Suppressor macrophage treated with lipopolysaccharide for 1 hour (primary cell): ENCODE measurements around the gene CHD3.

ENCODE experiments used
- DNase-seq, 3 donors: peaks; one replicate each; pipeline ENCODE4 v3.0.0-alpha.2; 2020 to 2022

Gene CHD3

DNA sequence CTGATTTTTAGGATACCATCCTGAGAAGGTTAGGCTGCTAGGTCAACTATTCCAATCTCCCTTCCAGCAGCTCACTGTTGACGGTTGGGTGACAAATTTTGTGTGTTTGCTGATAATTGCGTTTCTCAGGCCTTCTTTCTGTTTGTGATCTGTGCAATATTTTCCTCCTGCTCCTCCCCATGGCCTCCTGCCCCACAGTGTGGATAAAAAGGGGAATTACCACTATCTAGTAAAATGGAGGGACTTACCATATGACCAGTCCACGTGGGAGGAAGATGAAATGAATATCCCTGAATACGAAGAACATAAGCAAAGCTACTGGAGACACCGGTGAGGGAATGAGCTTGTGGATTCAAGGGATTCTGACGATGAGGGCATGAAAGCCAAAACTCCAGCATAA, 9.2 kb downstream of the CHD3 start:
- DNase-seq, result peak; percentile 84 to 92 (median 89)

DNA sequence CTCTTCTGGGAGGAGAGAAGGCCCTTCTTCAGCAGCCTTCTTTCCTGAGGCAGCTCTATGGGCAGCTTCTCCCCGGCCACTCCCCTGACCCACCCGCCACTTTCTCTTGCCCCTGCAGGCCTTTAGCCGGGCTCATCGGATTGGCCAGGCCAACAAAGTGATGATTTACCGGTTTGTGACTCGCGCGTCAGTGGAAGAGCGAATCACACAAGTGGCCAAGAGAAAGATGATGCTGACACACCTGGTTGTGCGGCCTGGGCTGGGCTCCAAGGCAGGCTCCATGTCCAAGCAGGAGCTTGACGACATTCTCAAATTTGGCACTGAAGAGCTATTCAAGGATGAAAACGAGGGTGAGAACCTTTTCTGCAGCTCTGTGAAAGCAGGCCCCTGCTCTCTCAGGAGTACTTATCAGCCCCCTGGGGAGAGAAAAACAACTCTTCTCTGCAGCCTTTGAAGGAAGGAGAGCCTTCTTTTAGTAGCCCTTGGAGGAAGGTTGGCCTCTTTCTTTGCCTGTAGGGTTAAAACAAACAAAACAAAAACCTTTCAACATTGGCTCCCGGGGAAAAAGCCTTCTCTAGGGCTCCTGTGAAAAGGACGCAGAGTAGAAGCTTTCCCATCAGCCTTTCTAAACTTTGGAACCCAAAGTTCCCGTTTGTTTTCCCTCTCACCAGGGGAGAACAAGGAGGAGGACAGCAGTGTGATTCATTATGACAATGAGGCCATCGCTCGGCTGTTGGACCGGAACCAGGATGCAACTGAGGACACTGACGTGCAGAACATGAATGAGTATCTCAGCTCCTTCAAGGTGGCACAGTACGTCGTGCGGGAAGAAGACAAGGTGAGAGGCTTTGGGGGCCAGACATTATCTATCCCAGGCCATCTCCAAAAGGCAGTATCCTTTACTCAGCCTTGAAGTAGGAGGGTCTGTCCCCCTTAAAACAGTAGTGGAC, 14.8 kb downstream of the CHD3 start:
- no peak for DNase-seq

DNA sequence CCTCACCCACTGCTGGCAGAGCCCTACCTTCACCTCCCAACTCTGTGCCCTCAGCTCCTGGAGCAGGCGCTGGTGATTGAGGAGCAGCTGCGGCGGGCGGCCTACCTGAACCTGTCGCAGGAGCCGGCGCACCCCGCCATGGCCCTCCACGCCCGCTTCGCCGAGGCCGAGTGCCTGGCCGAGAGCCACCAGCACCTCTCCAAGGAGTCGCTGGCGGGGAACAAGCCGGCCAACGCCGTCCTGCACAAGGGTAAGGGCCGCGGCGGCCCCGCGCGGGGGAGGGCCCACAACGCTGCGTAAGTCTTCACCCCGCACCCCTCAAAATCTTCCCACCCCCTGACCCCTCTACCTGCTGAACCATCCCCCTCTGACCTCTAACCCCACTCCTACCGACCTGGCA, 20.5 kb downstream of the CHD3 start:
- no peak for DNase-seq

DNA sequence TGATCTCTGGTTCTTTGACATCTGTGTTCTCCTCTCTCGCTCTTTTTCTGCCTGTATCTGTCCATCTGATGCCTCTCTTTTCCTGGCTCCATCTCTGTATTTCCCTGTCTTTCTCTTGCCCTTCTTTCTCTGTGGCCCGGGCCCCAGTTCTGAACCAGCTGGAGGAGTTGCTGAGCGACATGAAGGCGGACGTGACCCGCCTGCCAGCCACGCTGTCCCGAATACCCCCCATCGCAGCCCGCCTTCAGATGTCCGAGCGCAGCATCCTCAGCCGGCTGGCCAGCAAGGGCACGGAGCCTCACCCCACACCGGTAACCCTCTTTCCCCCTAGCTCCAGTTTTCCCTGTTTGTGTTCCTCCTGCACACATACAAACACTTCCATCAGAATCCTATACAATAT, 21.7 kb downstream of the CHD3 start:
- DNase-seq, result no peak

DNA sequence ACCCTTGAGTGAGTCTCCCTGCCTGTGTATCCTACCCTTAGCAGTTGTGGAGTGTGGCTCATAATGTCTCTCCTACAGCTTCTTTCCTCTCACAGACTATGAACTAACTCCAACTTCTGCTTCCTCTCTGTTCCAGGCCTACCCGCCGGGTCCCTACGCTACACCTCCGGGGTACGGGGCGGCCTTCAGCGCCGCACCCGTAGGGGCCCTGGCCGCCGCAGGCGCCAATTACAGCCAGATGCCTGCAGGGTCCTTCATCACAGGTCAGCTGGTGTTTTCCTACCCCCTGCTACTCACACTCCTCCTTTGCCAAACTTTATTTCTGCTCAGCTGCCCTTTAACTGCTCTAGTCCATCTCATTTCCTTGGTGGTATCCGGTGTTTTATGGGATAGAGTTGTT, 22.1 kb downstream of the CHD3 start:
- peak in 1 of 3 donors; percentile 38 for DNase-seq

DNA sequence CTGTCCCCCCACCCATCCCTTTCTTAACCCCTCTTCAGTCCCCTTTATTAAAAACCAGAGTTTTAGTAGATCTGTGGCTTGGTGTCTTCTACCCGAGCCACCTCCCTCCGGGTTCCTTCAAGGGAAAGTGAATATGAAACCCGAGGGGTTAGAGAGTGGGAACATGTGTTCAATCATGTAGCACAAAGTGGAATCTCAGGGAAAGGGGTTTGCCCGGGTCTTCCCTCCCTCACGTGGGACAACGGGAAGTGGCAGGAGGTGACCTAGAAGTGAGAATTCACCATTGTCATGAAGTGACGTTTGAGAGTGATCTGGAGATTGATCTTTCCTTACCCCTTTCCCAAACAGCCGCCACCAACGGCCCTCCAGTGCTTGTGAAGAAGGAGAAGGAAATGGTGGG, 22.5 kb downstream of the CHD3 start:
- DNase-seq, result peak; percentile 51 to 78 (median 76)

DNA sequence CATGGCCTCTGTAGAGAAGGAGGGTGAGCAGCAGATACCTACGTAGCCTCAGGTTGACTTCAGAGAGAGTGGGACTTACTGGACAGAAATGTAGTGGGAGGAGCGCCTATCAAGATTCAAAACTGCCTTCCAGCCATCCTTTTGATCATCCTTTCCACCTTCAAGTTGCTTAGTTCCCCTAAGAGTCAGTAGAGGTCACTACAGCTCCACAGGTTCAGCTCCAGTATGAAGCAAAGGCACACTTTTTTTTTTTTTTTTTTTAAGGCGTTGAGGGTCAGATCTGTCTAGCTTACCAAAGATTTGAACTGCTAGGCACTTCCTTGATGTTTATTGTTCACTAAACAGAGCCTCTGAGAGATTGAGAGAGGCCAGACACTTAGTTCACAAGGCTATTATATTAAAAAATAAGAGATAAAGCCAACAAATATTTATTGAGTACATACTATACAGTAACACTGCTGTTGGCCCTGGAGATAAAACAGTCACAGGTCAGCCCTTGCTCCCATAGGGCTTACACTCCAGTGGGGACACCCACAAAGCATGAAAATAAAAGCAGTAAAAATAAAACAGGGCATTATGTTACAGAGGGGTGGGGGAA, 24.4 kb downstream of the CHD3 start:
- DNase-seq, result peak; percentile 80 to 87 (median 87)

DNA sequence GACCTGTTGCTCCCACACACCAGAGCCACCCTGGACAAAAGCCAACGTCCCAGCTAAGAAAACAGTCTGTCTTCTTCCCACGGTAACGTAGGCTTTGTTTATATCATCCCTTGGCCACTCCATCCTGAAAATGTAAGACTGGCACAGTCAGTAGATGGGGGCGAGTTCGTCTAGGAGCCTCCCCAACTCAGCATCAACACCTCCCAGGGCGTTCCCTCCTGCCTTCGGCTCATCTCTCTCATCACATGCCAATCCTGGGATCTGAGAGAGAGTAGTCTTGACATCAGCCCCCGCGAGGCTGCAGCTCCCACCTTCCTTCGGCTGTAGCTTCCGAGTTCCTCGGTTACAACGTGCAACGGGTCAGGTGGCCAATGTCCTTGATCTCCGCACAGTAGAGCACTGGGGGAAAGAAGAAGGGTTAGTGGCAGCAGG, 26.6 kb downstream of the CHD3 start:
- DNase-seq, result peak in 2 of 3 donors; percentile 20 to 34

DNA sequence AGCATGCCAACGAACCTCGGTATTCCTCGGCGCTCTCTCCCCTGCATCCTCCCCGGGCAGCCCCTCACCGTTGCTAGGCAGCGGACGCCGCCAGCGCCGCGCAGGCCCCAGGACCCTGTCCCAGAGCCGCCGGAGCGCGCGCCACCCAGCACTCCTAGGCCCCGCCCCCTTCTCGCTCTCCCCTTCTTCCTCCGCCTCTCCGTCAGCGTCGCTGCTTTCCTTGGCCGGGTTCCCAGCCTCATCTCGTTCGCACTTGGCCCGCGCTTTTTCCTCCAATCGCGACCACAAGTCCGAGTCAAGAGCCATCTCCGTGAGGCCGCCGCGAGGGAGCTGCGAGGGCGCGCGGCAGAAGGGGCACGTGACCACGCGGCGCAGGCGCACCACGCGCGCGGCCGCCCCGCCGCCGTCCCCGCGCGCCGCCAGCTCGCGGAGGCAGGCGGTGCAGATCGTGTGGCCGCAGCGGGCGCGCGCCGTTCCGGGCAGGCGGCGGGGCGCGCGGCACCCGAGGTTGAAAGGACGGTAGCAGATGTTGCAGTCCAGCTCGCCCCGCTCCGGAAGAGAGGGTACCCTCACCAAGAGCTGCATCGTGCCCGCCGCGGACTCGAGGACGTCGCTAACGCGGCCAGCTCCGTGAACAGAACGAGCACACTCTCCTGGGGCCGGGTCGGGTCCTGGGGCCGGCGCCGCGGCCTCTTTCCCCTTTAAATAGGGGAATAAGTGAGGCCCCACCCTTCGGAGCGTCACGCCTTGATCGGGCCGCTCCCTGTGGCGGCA, 27.2 kb downstream of the CHD3 start, which contains the start of gene RNF227:
Gene RNF227, minus strand, starts transcription at position 679 of the 774 bp plus-strand sequence. Its CDS starts 94 bp downstream, at position 585.
- DNase-seq, result peak; percentile 79 to 94 (median 89)

DNA sequence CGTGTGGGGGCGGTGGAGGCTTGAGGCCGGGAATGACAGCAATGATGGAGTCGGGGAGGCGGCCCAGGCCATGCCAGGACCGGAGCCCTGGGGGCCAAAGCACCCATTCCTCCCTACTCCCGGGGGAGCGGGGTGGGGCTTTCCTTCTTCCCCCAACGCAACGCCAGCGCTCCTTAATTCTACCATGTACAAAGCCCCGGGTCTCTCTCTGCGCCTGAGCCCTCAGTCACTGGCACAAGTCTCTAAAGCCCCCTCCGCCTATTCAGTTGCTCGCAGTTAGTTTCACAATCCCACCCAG, 27.7 kb downstream of the CHD3 start:
- no peak for DNase-seq

DNA sequence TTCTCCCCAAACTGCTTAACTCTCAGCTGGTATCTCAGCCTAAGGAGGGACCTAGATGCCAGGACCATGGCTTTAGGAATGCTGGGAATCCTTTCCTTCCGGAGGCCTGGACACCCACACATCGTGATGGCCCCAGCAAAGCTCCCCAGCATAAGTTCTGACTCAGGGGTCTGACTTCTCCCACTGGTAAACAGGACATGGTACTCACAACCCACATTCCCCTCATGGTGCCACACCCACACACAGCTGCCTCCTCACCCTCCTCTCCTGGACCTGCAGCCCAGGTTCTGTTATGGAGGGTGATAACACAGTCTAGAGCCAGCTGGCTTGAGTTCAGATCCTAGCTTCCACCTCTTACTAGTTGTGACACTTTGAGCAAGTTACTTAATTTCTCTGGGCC, 28.2 kb downstream of the CHD3 start:
- DNase-seq, result no peak

DNA sequence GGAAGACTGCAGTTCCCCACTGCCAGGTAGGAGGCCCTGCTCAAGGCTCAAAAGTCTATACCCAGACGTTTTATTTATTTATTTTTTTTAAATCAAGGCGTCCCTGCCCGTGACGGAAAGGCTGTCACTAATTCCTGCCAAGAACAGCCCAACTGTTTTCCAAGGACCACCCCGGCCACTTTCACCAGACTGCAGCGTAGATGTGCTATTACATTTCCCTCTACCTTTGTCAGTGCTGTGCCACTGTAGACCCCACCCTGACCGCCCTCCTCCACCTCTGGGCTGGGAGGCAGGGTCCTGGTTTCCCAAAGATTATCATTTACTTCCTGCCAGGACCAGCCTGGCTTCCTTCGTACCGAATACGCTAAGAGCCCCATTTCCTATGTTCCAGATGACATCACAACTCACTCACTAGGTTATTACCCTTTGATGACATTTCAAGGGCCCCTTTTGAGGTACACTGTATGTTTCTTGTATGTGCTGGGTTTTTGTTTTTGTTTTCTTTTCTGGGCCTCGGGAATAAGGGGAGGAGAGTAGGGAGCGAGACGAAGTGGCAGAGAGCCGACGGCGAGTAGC, 33.8 kb downstream of the CHD3 start:
- peak in 1 of 3 donors; percentile 35 for DNase-seq

DNA sequence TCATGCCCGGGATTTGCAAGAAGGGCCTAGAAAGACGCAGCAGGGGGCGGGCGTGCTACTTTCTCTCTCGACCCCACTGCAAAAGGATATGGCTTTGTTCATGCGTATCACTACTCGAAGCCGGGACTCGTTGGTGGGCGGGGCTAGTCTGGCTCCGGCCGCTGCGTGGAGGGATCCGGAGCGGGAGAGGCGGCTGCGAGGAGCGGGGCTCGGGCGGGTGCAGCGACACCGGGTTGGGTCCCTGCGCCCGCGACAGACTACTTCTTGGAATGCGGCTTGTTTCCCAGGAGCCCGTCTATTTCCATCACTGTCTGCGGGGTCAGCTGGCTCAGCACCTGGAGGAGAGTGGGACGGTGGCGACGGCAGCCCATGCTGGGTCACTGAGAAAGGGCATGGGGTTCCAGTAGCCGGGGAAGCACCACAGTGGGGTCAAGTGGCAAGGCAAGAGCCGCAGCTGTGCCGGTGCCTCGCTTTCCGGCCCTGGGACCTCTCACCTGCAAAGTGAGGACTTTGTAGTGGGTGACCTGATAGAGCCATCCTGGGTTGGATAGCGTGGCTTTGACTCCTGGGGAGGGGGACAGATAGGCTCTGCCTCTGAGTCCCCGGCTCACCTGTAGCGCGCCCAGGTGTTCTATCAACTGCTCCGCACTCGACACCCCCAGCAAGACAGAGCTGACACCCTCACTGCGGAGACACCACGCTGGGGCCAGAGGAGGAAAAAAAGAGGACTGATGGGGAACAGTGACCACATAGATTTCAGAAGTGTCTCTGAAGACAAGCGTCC, 34.4 kb downstream of the CHD3 start:
- DNase-seq, result peak; percentile 66 to 83 (median 74)

DNA sequence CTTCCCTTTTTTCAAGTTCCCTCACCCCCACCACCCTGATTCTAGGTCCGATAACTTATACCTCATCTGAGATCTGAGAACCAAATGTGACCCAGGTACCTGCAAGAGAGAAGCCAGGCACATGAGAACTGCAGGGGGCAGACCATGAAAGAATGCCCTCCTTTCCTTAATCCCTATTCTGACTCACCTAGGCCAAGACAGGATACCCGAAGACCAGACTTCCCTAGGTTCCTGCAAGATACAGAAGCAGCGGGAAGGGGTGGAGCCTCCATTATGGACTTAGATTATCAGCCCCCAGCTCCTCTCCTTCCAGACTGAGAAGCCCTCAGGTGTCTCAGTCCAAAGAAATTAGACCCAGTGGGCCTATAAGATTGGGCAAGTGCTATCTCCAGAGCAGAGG, 39.0 kb downstream of the CHD3 start:
- no peak for DNase-seq

DNA sequence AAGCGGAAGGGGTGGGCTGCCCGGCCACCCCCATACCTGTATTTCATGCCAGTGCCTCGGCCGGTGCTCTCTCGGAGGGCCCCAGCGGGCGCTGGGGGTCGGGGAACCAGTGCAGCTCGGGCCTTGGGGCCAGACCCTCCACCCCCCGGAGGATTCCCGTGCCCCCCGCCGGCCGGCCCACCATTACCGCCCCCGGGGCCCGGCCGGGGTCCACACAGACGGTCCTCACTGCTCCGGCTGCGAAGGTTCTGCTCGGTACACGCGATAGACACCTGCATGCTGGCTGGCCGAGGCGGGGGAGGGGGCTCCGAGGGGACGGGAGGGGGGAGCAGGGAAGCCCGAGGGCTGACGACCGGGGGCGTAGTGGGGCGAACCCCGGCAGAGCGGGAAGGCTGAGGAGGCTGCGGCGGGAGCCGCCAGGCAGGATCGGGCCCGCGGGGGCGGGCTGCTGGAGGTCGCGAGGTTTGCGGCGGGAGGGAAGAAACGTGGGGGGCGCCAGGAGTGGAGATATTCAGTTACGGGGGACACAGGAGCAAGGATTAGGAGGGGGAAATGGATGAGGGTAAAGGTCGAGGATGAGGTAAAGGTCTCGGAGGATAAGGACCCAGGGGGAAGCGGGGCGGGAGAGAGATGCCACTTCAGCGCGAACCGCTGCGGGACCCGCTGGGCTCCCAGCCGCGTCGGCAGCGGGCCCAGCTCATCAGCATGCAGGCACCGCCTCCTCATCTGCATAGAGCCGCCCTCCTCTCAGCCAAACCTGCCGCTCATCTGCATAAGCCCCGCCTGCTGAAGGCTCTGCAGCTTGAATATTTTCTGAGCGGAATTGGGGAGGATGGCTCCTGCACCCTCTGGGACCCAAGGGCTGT, 40.8 kb downstream of the CHD3 start, which contains the start of gene KCNAB3:
Gene KCNAB3, minus strand, starts transcription at position 699 of the 866 bp plus-strand sequence. Its CDS starts 421 bp downstream, at position 278.
- DNase-seq, result peak in 1 of 3 donors; percentile 12

DNA sequence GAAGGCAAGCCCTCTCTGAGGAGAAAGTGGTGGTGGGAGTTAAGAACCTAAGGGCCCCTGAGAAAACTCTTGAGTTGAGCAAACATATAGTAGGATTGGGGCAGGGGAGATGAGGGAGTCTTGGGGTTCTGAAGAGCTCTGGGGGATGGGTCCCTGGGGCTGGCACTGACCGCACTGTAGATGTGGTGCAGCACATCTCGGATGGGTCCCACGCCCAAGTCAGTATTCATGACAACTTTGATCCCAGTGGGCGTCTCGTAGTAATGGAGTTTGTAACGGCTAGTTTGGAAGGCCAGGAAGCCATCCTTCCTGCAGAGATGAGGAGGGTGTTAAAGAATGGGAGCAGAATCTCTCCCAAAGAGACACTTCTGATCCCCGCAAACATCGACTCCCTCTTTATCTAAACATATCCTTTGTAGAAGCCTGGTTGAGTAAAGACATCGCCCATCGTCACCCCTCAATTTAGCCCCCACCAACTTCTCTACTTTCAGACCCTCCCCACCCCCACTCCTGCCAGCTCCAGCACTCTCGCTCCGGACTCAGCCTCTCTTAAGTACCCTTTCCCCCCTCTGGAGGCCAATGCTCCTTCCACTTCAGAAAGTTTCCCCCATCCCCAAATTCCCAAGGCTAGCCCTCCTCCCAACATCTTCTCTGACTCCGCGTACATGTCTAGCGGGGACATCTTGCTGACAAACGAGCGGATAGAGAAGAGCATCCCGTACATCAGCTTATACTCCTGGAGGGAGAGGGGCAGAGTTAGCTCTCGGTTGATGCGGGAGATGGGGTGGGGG, 42.4 kb downstream of the CHD3 start:
- no peak for DNase-seq

DNA sequence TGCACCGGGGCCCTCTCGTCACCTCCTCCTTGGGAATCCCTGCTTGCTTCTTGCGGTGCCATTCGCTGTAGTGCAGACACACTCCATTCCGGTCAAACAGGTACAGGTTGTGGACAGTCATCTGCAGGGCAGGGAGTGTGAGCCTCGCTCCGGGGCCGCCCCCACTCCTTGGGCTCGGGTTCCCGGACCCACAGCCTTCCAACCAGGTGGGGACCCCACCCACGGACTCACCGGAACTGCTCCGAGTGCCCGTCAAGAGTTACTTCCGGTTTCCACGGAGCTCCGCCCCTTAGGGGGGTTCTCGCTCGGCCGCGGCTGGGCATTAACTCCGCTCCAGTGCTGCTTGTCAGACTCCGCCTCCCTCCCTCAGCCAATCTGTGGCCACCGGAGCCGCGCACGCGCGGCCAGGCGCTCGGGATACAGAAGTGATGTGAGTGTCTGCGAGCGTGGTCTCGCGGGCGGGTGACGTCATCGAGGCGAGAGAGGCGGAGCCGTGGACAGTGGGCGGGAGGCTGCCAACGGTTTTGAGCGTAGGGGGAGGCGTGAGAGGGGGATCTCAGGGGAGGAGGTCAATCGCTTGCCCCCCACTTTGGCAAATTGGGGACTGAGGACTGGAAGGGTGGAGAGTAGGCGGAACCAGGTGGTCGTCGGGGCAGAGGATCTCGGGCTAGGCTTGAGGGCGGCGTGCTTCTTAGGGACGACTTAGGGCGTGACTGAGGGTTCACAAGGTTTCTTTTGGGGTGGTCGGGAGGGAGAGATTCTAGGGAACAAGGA, 43.3 kb downstream of the CHD3 start, which contains the start of the genes CNTROB and TRAPPC1:
Gene CNTROB, plus strand, starts transcription at position 498 of the 774 bp plus-strand sequence. CDS start 874 bp downstream, outside the sequence.
Gene TRAPPC1, minus strand, starts transcription at position 238 of the 774 bp plus-strand sequence. Its CDS starts 117 bp downstream, at position 121.
- peak; percentile 100 for DNase-seq

DNA sequence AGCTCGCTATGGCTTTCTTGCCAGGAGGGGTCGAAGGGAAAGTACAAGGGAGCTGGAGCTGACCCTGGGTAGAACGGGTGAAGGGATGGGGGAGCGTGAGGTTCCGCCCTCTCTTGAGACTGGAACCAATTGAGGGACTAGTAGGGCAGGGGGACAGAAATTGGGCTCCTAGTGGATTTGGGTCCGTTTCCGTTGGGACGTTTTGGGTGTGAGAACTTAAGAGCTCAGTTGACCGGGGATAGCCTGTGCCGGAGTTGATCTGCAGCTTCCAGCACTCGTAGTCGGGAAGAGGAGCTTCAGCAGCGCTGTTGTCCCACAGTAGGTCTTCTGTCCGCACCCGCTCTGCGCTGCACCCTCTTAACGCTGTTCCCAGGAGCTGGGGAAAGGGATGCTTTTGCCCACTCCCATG, 43.9 kb downstream of the CHD3 start:
- DNase-seq, result peak; percentile 31 to 52 (median 38)

DNA sequence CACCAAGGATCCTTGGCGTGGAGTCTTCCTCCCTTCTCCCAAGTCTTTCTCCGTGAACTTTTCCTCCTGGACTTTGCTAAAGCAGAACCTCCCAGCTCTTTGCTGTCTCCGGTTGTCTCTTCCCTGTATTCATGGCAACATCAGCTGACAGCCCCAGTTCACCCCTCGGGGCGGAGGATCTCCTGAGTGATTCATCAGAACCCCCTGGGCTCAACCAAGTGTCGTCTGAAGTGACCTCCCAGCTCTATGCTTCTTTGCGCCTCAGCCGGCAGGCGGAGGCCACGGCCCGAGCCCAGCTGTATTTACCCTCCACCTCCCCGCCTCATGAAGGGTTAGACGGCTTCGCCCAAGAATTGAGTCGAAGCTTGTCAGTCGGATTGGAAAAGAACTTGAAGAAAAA, 44.4 kb downstream of the CHD3 start:
- peak; percentile 85 to 91 (median 88) for DNase-seq
